HG02623 (cell line): ENCODE data around the gene MLC1.

ENCODE experiments used
- ATAC-seq: cut with Tn5 transposase; IDR thresholded peaks from one replicate; pipeline ENCODE4 v1.9.1; 2021; ENCODE audit warnings: moderate library complexity; ENCODE audit not compliant: unreplicated experiment

MLC1 gene

GRCh38 chr22:50016988-50017700 is 68.1 kb downstream of the MLC1 start:
- ATAC-seq, result no peak

GRCh38 chr22:50016308-50016987 is 68.8 kb downstream of the MLC1 start:
- ATAC-seq, result no peak

- no peak for ATAC-seq
Observed at GRCh38 chr22:50015451-50016307, 69.5 kb downstream of the MLC1 start.

GRCh38 chr22:50014655-50015401 is 70.4 kb downstream of the MLC1 start:
- ATAC-seq, result no peak

- ATAC-seq, result no peak
Observed at GRCh38 chr22:50014053-50014501, 71.1 kb downstream of the MLC1 start.

GRCh38 chr22:50012211-50013181 is 72.7 kb downstream of the MLC1 start, which contains the start of gene IL17REL:
Gene IL17REL (minus strand): TSS chr22:50012765. CDS start chr22:50012646, 119 bp downstream.
- no peak for ATAC-seq

GRCh38 chr22:50011447-50012210 is 73.6 kb downstream of the MLC1 start:
- no peak for ATAC-seq

GRCh38 chr22:50010676-50011446 is 74.4 kb downstream of the MLC1 start:
- ATAC-seq, result no peak

GRCh38 chr22:50009765-50010675 is 75.2 kb downstream of the MLC1 start:
- no peak for ATAC-seq
